GM19372 (cell line): ENCODE data around the gene RNF32.

Source experiments
- ATAC-seq: cut with Tn5 transposase; IDR thresholded peaks from one replicate; pipeline ENCODE4 v1.9.1; 2021; ENCODE audit warnings: mild to moderate bottlenecking, low read depth, moderate library complexity; ENCODE audit not compliant: unreplicated experiment

The RNF32 gene

GRCh38 chr7:156722043-156722826 is 81.7 kb downstream of the RNF32 start:
- no peak for ATAC-seq

GRCh38 chr7:156725073-156725472 is 84.5 kb downstream of the RNF32 start:
- ATAC-seq, result no peak

- no peak for ATAC-seq
These were observed 85.4 kb downstream of the RNF32 start for GRCh38 chr7:156725936-156726335.
